Panc1 (cell line): ENCODE measurements around the gene TEX261.

ENCODE experiments used
- POLR2AphosphoS5 ChIP-seq: IDR thresholded peaks from 2 replicates; pipeline ENCODE4 v1.6.1; 2012; ENCODE audit warnings: mild to moderate bottlenecking, low read depth, low read length, moderate library complexity
- SIN3A ChIP-seq: IDR thresholded peaks from 2 replicates; pipeline ENCODE4 v1.6.1; 2012; ENCODE audit warnings: low read depth, mild to moderate bottlenecking, low read length, moderate library complexity, borderline replicate concordance; ENCODE audit not compliant: insufficient read depth
- TCF7L2 ChIP-seq: IDR thresholded peaks from 2 replicates; pipeline ENCODE4 v1.6.1; 2011; ENCODE audit warnings: mild to moderate bottlenecking, low read depth, low read length, inconsistent platforms
- TF ChIP-seq, protein P1 (sequence below): fragments of 450-650 bp; IDR thresholded peaks from 2 replicates; pipeline ENCODE4 v1.5.1; 2017; ENCODE audit warnings: mild to moderate bottlenecking
- TF ChIP-seq, protein P2 (sequence below), 2 experiments: IDR thresholded peaks; 2 replicates each; pipeline ENCODE4 v1.6.1; 2011 to 2012; ENCODE audit warnings: low read depth in 2 of 2, control low read depth in 1 of 2, low read length in 1 of 2, mild to moderate bottlenecking in 1 of 2, moderate library complexity in 1 of 2; ENCODE audit not compliant: insufficient read depth in 1 of 2

DNA sequence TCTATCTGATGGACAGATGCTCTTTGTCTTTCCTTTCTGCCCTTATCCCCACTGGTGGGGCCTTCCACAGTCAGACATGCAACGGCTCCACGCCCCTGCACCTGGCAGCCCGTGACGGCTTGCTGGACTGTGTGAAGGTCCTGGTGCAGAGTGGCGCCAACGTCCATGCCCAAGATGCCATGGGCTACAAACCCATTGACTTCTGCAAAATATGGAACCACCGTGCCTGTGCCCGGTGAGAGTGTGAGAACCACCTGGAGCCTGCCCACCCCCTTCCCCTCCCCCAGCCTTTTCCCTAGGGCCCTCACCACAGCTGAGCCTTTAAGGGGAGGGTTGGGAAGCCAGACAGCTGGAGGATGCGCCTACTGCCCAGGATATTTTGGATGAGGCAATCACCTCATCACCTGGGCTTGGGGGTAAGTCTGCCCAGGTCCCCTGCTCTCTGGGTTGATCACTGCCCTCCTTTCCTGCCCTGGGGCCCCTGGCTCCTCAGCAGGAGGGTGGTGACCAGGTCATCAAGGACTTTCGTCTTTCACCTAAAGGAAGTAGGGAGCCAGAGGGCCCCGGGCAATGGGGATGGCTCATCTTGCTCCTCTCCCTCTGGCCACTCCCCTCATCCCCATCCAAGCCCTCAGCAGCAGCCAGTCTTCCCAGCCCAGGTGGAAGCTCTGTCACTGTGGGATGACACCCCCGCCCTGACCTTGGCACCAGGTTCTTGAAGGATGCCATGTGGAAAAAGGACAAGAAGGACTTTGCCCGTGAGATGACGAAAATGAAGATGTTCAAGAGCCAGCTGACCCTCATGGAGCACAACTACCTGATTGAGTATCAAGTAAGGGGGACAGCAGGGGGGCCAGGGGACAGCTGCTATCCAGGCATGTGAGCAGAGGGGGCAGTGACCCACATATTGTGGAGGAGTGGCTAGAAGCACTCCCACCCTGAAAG is 12.5 kb downstream of the TEX261 start:
- TF ChIP-seq, protein P1, sequence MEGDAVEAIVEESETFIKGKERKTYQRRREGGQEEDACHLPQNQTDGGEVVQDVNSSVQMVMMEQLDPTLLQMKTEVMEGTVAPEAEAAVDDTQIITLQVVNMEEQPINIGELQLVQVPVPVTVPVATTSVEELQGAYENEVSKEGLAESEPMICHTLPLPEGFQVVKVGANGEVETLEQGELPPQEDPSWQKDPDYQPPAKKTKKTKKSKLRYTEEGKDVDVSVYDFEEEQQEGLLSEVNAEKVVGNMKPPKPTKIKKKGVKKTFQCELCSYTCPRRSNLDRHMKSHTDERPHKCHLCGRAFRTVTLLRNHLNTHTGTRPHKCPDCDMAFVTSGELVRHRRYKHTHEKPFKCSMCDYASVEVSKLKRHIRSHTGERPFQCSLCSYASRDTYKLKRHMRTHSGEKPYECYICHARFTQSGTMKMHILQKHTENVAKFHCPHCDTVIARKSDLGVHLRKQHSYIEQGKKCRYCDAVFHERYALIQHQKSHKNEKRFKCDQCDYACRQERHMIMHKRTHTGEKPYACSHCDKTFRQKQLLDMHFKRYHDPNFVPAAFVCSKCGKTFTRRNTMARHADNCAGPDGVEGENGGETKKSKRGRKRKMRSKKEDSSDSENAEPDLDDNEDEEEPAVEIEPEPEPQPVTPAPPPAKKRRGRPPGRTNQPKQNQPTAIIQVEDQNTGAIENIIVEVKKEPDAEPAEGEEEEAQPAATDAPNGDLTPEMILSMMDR: no peak
- TF ChIP-seq POLR2AphosphoS5 (no peak), SIN3A (no peak), TCF7L2 (no peak)
- TF ChIP-seq, protein P2, sequence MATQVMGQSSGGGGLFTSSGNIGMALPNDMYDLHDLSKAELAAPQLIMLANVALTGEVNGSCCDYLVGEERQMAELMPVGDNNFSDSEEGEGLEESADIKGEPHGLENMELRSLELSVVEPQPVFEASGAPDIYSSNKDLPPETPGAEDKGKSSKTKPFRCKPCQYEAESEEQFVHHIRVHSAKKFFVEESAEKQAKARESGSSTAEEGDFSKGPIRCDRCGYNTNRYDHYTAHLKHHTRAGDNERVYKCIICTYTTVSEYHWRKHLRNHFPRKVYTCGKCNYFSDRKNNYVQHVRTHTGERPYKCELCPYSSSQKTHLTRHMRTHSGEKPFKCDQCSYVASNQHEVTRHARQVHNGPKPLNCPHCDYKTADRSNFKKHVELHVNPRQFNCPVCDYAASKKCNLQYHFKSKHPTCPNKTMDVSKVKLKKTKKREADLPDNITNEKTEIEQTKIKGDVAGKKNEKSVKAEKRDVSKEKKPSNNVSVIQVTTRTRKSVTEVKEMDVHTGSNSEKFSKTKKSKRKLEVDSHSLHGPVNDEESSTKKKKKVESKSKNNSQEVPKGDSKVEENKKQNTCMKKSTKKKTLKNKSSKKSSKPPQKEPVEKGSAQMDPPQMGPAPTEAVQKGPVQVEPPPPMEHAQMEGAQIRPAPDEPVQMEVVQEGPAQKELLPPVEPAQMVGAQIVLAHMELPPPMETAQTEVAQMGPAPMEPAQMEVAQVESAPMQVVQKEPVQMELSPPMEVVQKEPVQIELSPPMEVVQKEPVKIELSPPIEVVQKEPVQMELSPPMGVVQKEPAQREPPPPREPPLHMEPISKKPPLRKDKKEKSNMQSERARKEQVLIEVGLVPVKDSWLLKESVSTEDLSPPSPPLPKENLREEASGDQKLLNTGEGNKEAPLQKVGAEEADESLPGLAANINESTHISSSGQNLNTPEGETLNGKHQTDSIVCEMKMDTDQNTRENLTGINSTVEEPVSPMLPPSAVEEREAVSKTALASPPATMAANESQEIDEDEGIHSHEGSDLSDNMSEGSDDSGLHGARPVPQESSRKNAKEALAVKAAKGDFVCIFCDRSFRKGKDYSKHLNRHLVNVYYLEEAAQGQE (IDR thresholded peaks at IDR 0.05; ENCODE audit: insufficient read depth in 1 of 2, low read depth in 2 of 2, low read length in 1 of 2): no peak
